Glutamatergic neuron (in vitro differentiated cells): ENCODE results near the gene MAGI1. TPM values are rescaled to one million over a fixed set of nuclear protein-coding genes. Genes with fewer than 3 reads are reported as not detected.
A peak's percentile ranks its signal among the peaks of the same experiment; 100 is the strongest.

ENCODE experiments used
- DNase-seq: peaks from one replicate; pipeline ENCODE4 v3.0.0; 2022
- H3K27ac Mint-ChIP-seq: one replicate; pipeline ENCODE4 v1.8.0; 2020; ENCODE audit warnings: mild to moderate bottlenecking, mixed read lengths, inconsistent platforms; ENCODE audit not compliant: unreplicated experiment
- H3K27me3 Mint-ChIP-seq: one replicate; pipeline ENCODE4 v1.8.0; 2020; ENCODE audit warnings: mild to moderate bottlenecking, moderate library complexity, mixed read lengths, inconsistent platforms; ENCODE audit not compliant: unreplicated experiment
- H3K36me3 Mint-ChIP-seq: one replicate; pipeline ENCODE4 v1.8.0; 2020; ENCODE audit warnings: mild to moderate bottlenecking, mixed read lengths, inconsistent platforms; ENCODE audit not compliant: unreplicated experiment
- H3K4me1 Mint-ChIP-seq: one replicate; pipeline ENCODE4 v1.8.0; 2020; ENCODE audit warnings: mild to moderate bottlenecking, low read depth, mixed read lengths, inconsistent platforms; ENCODE audit not compliant: unreplicated experiment
- H3K4me3 Mint-ChIP-seq: one replicate; pipeline ENCODE4 v1.8.0; 2020; ENCODE audit warnings: mild to moderate bottlenecking, mixed read lengths, inconsistent platforms; ENCODE audit not compliant: unreplicated experiment
- H3K9me3 Mint-ChIP-seq: one replicate; pipeline ENCODE4 v1.8.0; 2020; ENCODE audit warnings: mild to moderate bottlenecking, moderate library complexity, mixed read lengths, inconsistent platforms; ENCODE audit not compliant: unreplicated experiment
- total RNA-seq: library from RNA; stranded (reverse); fragmentation: NEBNext Ultra II Directional; extraction: Animal tissue kit (Norgen Biotek cat#: 25700); gene quantifications from one replicate; pipeline ENCODE4 v1.2.1, GENCODE V29; 2021; ENCODE audit not compliant: unreplicated experiment
- TF ChIP-seq, protein P1 (sequence below): fragments of 200-600 bp; sonication (generic); IDR thresholded peaks from one replicate; pipeline ENCODE4 v1.5.0; 2021; ENCODE audit not compliant: partially characterized antibody, unreplicated experiment

MAGI1 gene
- total RNA-seq, 1 donor from 2014 or later, result 46.5 TPM

- Mint-ChIP-seq H3K27ac (no peak overlapping the region), H3K27me3 (no peaks in the 10 kb centered on the region), H3K4me3 (no peak overlapping the region), H3K4me1 (peaks cover 11% of the 10 kb centered on the region), H3K36me3 (no peaks in the 10 kb centered on the region), H3K9me3 (no peaks in the 10 kb centered on the region)
- no peak for DNase-seq
- TF ChIP-seq, protein P1, sequence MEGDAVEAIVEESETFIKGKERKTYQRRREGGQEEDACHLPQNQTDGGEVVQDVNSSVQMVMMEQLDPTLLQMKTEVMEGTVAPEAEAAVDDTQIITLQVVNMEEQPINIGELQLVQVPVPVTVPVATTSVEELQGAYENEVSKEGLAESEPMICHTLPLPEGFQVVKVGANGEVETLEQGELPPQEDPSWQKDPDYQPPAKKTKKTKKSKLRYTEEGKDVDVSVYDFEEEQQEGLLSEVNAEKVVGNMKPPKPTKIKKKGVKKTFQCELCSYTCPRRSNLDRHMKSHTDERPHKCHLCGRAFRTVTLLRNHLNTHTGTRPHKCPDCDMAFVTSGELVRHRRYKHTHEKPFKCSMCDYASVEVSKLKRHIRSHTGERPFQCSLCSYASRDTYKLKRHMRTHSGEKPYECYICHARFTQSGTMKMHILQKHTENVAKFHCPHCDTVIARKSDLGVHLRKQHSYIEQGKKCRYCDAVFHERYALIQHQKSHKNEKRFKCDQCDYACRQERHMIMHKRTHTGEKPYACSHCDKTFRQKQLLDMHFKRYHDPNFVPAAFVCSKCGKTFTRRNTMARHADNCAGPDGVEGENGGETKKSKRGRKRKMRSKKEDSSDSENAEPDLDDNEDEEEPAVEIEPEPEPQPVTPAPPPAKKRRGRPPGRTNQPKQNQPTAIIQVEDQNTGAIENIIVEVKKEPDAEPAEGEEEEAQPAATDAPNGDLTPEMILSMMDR, result no peak
Measured at GRCh38 chr3:65552434-65552833, 486.3 kb downstream of the MAGI1 start.

DNA sequence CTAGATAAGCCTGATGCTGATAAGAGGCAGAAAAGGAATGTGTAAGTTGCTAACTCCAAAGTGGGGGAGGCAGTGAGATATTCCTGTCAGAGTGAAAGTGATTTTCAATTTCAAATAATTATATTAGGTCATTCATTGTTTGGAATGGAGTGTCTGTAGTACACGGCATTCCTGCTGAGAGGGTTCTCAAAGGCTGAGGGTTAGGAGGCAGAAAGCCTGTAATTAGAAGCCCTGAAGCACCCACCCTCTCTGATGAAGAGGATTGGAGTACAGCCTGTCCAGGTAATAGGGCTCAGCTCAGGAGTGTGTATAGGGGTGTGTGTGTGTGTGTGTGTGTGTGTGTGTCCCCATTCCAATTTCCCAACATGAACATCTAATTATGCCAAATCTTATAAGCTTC lies 486.8 kb downstream of the MAGI1 start:
- Mint-ChIP-seq H3K4me1 (peaks cover 11% of the 10 kb centered on the region), H3K36me3 (no peaks in the 10 kb centered on the region), H3K27me3 (no peaks in the 10 kb centered on the region), H3K4me3 (no peak overlapping the region), H3K27ac (no peak overlapping the region), H3K9me3 (no peaks in the 10 kb centered on the region)
- TF ChIP-seq, protein P1, result no peak
- no peak for DNase-seq

GRCh38 chr3:65550137-65550536 lies 488.6 kb downstream of the MAGI1 start:
- Mint-ChIP-seq H3K27ac (no peak overlapping the region), H3K9me3 (no peaks in the 10 kb centered on the region), H3K4me3 (peak overlapping the region; percentile 85), H3K27me3 (no peaks in the 10 kb centered on the region), H3K4me1 (peaks cover 12% of the 10 kb centered on the region), H3K36me3 (no peaks in the 10 kb centered on the region)
- TF ChIP-seq, protein P1, result no peak
- DNase-seq, result no peak

- TF ChIP-seq, protein P1, result no peak
- Mint-ChIP-seq H3K27ac (no peak overlapping the region), H3K36me3 (no peaks in the 10 kb centered on the region), H3K9me3 (no peaks in the 10 kb centered on the region), H3K27me3 (no peaks in the 10 kb centered on the region), H3K4me1 (peaks cover 12% of the 10 kb centered on the region), H3K4me3 (peak overlapping the region; percentile 85)
- no peak for DNase-seq
Measured at GRCh38 chr3:65549626-65549959, 489.1 kb downstream of the MAGI1 start.

GRCh38 chr3:65548848-65549625 lies 489.7 kb downstream of the MAGI1 start:
- TF ChIP-seq, protein P1, result no peak
- DNase-seq, result peak; percentile 72
- Mint-ChIP-seq H3K27ac (peak overlapping the region; percentile 63), H3K27me3 (no peaks in the 10 kb centered on the region), H3K9me3 (no peaks in the 10 kb centered on the region), H3K4me3 (peak overlapping the region; percentile 85), H3K36me3 (no peaks in the 10 kb centered on the region), H3K4me1 (peaks cover 12% of the 10 kb centered on the region)
